ENCODE measurements around the gene ZHX3.

ZHX3 gene

GRCh38 chr20:41177636-41178035 lies 139.9 kb downstream of the ZHX3 start:
- no peak overlapping the region for H3K4me2 ChIP-seq (ENCODE audit: low read length)

GRCh38 chr20:41176711-41177552 lies 140.6 kb downstream of the ZHX3 start:
- no peaks in the 10 kb centered on the region for H3K79me2 ChIP-seq (ENCODE audit: control insufficient read depth, low read length)
- no peak for TF ChIP-seq EZH2phosphoT487 (IDR thresholded peaks at IDR 0.05; ENCODE audit: borderline replicate concordance, low read length)
- no peak for TF ChIP-seq CTCF (IDR thresholded peaks at IDR 0.05; ENCODE audit: low read depth, low read length, poor library complexity, severe bottlenecking)

More at GRCh38 chr20:41177636-41178035, 139.9 kb downstream of the ZHX3 start:
- TF ChIP-seq CTCF (IDR thresholded peaks at IDR 0.05; ENCODE audit: low read depth, low read length, poor library complexity, severe bottlenecking) (no peak), EZH2phosphoT487 (IDR thresholded peaks at IDR 0.05; ENCODE audit: borderline replicate concordance, low read length) (no peak)
- H3K9me3 ChIP-seq (ENCODE audit: control insufficient read depth, insufficient read depth, low read length) = no peaks in the 10 kb centered on the region
- H3F3A ChIP-seq (ENCODE audit: control insufficient read depth, insufficient read depth) = no peaks in the 10 kb centered on the region
- no peaks in the 10 kb centered on the region for H4K20me1 ChIP-seq (ENCODE audit: control insufficient read depth, insufficient read depth, low read depth, low read length)
- H3K27me3 ChIP-seq (ENCODE audit: control insufficient read depth, low read length) = no peaks in the 10 kb centered on the region
- no peak overlapping the region for H3K27ac ChIP-seq (ENCODE audit: low read depth, low read length)
- no peak overlapping the region for H3K4me3 ChIP-seq (ENCODE audit: low read length)
- no peaks in the 10 kb centered on the region for H3K4me1 ChIP-seq (ENCODE audit: control insufficient read depth, low read length)
- peaks cover 31% of the 10 kb centered on the region for H3K36me3 ChIP-seq (ENCODE audit: control insufficient read depth, low read length)
- no peaks in the 10 kb centered on the region for H3K9me2 ChIP-seq (replicated peaks; ENCODE audit: control insufficient read depth, low read length)
- no peaks in the 10 kb centered on the region for H3K79me2 ChIP-seq (ENCODE audit: control insufficient read depth, low read length)

GRCh38 chr20:41175727-41176330 lies 141.7 kb downstream of the ZHX3 start:
- Histone ChIP-seq H3K9me3 (ENCODE audit: control insufficient read depth, insufficient read depth, low read length) (no peaks in the 10 kb centered on the region), H3K79me2 (ENCODE audit: control insufficient read depth, low read length) (no peaks in the 10 kb centered on the region), H3K27ac (ENCODE audit: low read depth, low read length) (no peak overlapping the region), H3K4me1 (ENCODE audit: control insufficient read depth, low read length) (no peaks in the 10 kb centered on the region), H3K4me3 (ENCODE audit: low read length) (no peak overlapping the region), H4K20me1 (ENCODE audit: control insufficient read depth, insufficient read depth, low read depth, low read length) (no peaks in the 10 kb centered on the region), H3F3A (ENCODE audit: control insufficient read depth, insufficient read depth) (no peaks in the 10 kb centered on the region), H3K9me2 (replicated peaks; ENCODE audit: control insufficient read depth, low read length) (no peaks in the 10 kb centered on the region), H3K27me3 (ENCODE audit: control insufficient read depth, low read length) (no peaks in the 10 kb centered on the region), H3K4me2 (ENCODE audit: low read length) (no peak overlapping the region), H3K36me3 (ENCODE audit: control insufficient read depth, low read length) (peaks cover 38% of the 10 kb centered on the region)
- TF ChIP-seq CTCF (IDR thresholded peaks at IDR 0.05; ENCODE audit: low read depth, low read length, poor library complexity, severe bottlenecking) (no peak), EZH2phosphoT487 (IDR thresholded peaks at IDR 0.05; ENCODE audit: borderline replicate concordance, low read length) (no peak)

More at GRCh38 chr20:41176711-41177552, 140.6 kb downstream of the ZHX3 start:
- Histone ChIP-seq H3K4me2 (ENCODE audit: low read length) (no peak overlapping the region), H3F3A (ENCODE audit: control insufficient read depth, insufficient read depth) (no peaks in the 10 kb centered on the region), H3K4me1 (ENCODE audit: control insufficient read depth, low read length) (no peaks in the 10 kb centered on the region), H3K27me3 (ENCODE audit: control insufficient read depth, low read length) (no peaks in the 10 kb centered on the region), H3K9me2 (replicated peaks; ENCODE audit: control insufficient read depth, low read length) (no peaks in the 10 kb centered on the region), H3K9me3 (ENCODE audit: control insufficient read depth, insufficient read depth, low read length) (no peaks in the 10 kb centered on the region), H3K27ac (ENCODE audit: low read depth, low read length) (no peak overlapping the region), H4K20me1 (ENCODE audit: control insufficient read depth, insufficient read depth, low read depth, low read length) (no peaks in the 10 kb centered on the region), H3K4me3 (ENCODE audit: low read length) (no peak overlapping the region), H3K36me3 (ENCODE audit: control insufficient read depth, low read length) (peaks cover 38% of the 10 kb centered on the region)

All from DOHH2 (cell line).